Activated CD4-positive, alpha-beta memory T cell treated with anti-CD3 and anti-CD28 coated beads, Interleukin-2, amount 10 ng/mL, durations not matched to agents 7 days and 5 days (primary cell): ENCODE results near the gene SYPL1. TPM values are rescaled to one million over a fixed set of nuclear protein-coding genes. Genes with fewer than 3 reads are reported as not detected.

ENCODE experiments used
- CTCF ChIA-PET: fragments of 350-600 bp; sonication (Branson Sonifier 250); formaldehyde crosslinking; loops from one replicate; lab custom pipeline; 2021; ENCODE audit warnings: antibody characterized with exemption, inconsistent platforms; lab: Charles Lee
- POLR2A ChIA-PET: fragments of 350-600 bp; sonication (Branson Sonifier 250); formaldehyde crosslinking; loops from one replicate; lab custom pipeline; 2021; ENCODE audit warnings: antibody characterized with exemption; lab: Charles Lee
- DNase-seq: peaks from one replicate; pipeline ENCODE4 v3.0.0-alpha.2; 2020
- H3K27ac Mint-ChIP-seq: one replicate; pipeline ENCODE4 v1.8.0; 2021; ENCODE audit warnings: mild to moderate bottlenecking, mixed read lengths
- H3K27me3 Mint-ChIP-seq: one replicate; pipeline ENCODE4 v1.8.0; 2021; ENCODE audit warnings: mixed read lengths
- H3K36me3 Mint-ChIP-seq: one replicate; pipeline ENCODE4 v1.8.0; 2021; ENCODE audit warnings: low read depth, mixed read lengths
- H3K4me1 Mint-ChIP-seq: one replicate; pipeline ENCODE4 v1.8.0; 2021; ENCODE audit warnings: mixed read lengths
- H3K4me3 Mint-ChIP-seq: one replicate; pipeline ENCODE4 v1.8.0; 2021; ENCODE audit warnings: mild to moderate bottlenecking, mixed read lengths
- H3K9me3 Mint-ChIP-seq: one replicate; pipeline ENCODE4 v1.8.0; 2021; ENCODE audit warnings: mixed read lengths
- total RNA-seq, 2 experiments: library from RNA; stranded (reverse); gene quantifications; one replicate each; pipeline ENCODE4 v1.2.3, GENCODE V29; 2021

The SYPL1 gene
- total RNA-seq, 2 experiments from 2014 or later = 37.5 to 38.8 TPM

DNA sequence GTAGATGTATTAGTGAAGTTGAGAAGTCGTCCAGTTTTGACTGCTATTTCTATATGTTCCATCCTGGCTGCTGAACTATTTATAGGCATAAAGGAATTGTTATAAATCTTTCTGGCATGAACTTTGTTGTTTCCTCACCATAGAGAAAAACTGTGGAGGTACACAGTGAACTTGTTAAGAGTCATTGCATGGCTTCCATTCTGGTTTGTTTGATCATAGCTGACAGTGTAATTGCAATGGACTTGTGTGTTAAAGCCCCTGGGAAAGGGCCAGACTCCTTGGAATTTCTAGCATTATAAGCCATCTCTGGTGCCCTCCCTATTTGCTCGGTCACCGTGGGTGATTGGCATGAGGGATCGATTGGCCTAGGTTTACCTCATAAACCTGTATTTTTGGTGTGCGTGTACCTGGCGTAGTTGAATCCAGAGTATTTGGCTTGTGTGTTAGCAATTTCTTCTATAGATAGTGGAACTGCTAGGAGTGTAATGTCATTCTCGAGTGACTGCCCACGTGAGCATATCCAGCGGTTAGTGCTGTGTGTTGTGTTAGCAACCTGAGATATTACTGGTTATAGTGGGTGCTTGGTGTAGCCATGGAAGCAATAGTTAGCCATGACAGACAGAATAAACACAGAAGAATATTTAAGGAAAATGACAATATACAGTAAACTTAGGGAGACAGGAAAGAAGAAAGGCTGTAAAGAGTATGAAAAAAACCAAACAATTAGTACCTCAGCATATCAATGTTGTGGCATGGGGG lies 5.9 kb upstream of the SYPL1 start:
- POLR2A ChIA-PET = no interaction called here
- Mint-ChIP-seq H3K27me3 (peaks cover 8% of the 10 kb centered on the region), H3K9me3 (no peaks in the 10 kb centered on the region), H3K27ac (no peak overlapping the region), H3K36me3 (no peaks in the 10 kb centered on the region), H3K4me3 (no peak overlapping the region), H3K4me1 (peaks cover 11% of the 10 kb centered on the region)
- no peak for DNase-seq
- CTCF ChIA-PET = interaction anchor here (0.6 kb wide), 1 partner anchor 29 kb away, joined by 5 read pairs; no protein-coding TSS in a partner anchor

- Mint-ChIP-seq H3K27ac (no peak overlapping the region), H3K4me3 (no peak overlapping the region), H3K4me1 (peaks cover 18% of the 10 kb centered on the region), H3K36me3 (no peaks in the 10 kb centered on the region), H3K9me3 (no peaks in the 10 kb centered on the region), H3K27me3 (peaks cover 2% of the 10 kb centered on the region)
- DNase-seq = no peak
- ChIA-PET POLR2A (interaction anchor here (0.5 to 1.2 kb wide), 3 partner anchors 9 to 44 kb away, joined by 3 to 4 read pairs (median 3); no protein-coding TSS in a partner anchor), CTCF (no interaction called here)
These were observed 4.1 kb upstream of the SYPL1 start for GRCh38 chr7:106116161-106116704.

DNA sequence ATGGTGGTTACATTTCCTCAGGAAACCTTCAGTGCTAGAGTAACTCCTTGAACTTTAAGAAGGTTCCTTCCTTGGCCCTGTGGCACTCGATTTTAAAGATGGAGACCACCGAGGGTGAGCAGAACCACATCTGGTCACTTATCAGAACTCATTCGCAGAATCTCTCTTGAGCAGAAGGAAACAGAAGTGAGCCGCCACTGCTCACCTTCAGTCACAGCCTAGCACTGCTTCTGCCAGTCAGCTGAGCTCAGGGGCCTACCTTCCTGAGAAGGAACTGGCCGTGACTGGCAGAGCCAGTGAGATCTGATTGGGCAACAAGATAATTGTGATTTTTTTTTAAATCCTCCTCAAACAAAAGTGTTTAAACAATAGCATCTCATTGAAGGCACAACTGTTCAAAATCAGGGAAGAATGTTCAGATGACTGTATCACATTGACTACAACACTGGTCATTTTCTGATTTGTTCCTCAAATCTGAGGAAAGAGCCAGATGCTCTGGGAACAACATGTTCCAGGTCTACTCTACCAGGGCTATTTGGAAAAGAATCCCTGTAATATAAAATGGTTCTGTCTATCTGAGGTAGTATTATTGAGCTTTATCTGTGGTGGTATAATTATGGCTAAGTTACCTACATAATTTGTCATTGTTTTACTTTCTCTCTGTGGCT lies 2.7 kb upstream of the SYPL1 start:
- H3K9me3 Mint-ChIP-seq = no peaks in the 10 kb centered on the region
- H3K27ac Mint-ChIP-seq = no peak overlapping the region
- CTCF ChIA-PET = interaction anchor here (1.2 kb wide), 1 partner anchor 57 kb away, joined by 3 read pairs; no protein-coding TSS in a partner anchor
- H3K4me3 Mint-ChIP-seq = no peak overlapping the region
- H3K36me3 Mint-ChIP-seq = peaks cover 5% of the 10 kb centered on the region
- POLR2A ChIA-PET = interaction anchor here (7.2 kb wide), 1 partner anchor 43 kb away, joined by 93 read pairs; no protein-coding TSS in a partner anchor
- H3K27me3 Mint-ChIP-seq = peaks cover 11% of the 10 kb centered on the region
- no peak for DNase-seq
- peaks cover 30% of the 10 kb centered on the region for H3K4me1 Mint-ChIP-seq

GRCh38 chr7:106112972-106113421 lies 885 bp upstream of the SYPL1 start:
- H3K4me1 Mint-ChIP-seq = peaks cover 45% of the 10 kb centered on the region
- H3K27ac Mint-ChIP-seq = peak overlapping the region; percentile 85
- no peak for DNase-seq
- no peaks in the 10 kb centered on the region for H3K9me3 Mint-ChIP-seq
- H3K4me3 Mint-ChIP-seq = peak overlapping the region; percentile 82
- H3K36me3 Mint-ChIP-seq = peaks cover 13% of the 10 kb centered on the region
- peaks cover 14% of the 10 kb centered on the region for H3K27me3 Mint-ChIP-seq
- ChIA-PET CTCF (interaction anchor here (0.9 to 4.0 kb wide), 3 partner anchors 13 to 41 kb away, joined by 4 to 14 read pairs (median 5); no protein-coding TSS in a partner anchor), POLR2A (interaction anchor here (0.9 to 7.2 kb wide), 7 partner anchors 10 to 171 kb away, joined by 3 to 93 read pairs (median 12); partner anchors contain the start of gene NAMPT)

DNA sequence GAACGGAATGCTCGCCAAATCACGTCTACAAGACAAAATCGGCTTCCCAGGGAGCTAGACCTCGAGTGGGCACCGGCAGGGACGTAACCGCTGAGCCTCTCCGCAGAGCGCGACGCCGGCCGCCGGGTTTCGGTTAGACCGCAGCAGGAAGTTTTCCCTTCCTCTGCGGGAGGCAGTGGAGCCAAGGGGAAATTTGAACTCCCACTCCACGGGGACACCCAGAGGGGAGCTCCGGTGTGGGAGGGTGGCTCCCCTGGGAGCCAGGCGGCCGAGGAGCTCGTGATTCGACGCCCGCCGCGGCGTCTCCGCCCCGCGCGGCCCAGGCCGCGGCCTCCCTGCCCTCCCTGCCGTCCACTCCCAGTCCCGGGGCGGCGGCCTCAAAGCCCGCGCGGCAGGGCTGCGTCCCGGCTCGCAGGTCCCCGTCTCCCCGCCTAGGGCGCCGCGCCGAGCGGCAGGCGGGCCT lies 426 bp downstream of the SYPL1 start:
- Mint-ChIP-seq H3K4me1 (peaks cover 45% of the 10 kb centered on the region), H3K4me3 (peak overlapping the region; percentile 82), H3K27ac (peak overlapping the region; percentile 85), H3K36me3 (peaks cover 13% of the 10 kb centered on the region), H3K27me3 (peaks cover 14% of the 10 kb centered on the region), H3K9me3 (no peaks in the 10 kb centered on the region)
- peak; percentile 48 for DNase-seq
- CTCF ChIA-PET = interaction anchor here (0.8 to 4.0 kb wide), 6 partner anchors 8 to 1154 kb away, joined by 3 to 14 read pairs (median 4); no protein-coding TSS in a partner anchor
- POLR2A ChIA-PET = interaction anchor here (0.6 to 7.2 kb wide), 16 partner anchors 9 to 1171 kb away, joined by 3 to 93 read pairs (median 5); partner anchors contain the start of genes HBP1 and NAMPT

- peak overlapping the region; percentile 75 for H3K4me3 Mint-ChIP-seq
- CTCF ChIA-PET = interaction anchor here (1.0 to 4.0 kb wide), 4 partner anchors 33 to 1154 kb away, joined by 3 to 14 read pairs (median 8); no protein-coding TSS in a partner anchor
- H3K4me1 Mint-ChIP-seq = peaks cover 45% of the 10 kb centered on the region
These were observed 1.0 kb downstream of the SYPL1 start for GRCh38 chr7:106110885-106111654.

DNA sequence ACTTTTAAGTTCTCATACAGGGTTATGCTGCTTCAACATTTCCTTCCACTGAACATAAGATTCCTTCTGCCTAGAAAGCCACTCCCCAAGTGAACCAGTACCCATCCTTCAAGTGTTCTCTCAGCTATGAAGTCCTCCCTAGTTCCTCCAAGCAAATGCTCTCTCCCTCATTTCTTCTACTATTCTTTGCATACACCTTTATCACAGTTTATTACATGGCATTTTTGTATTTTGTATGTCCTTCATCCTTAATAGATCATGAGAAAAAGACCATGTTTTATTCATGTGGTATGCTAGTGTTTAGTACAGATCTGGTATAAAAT lies 1.9 kb downstream of the SYPL1 start:
- H3K4me1 Mint-ChIP-seq = peaks cover 42% of the 10 kb centered on the region
- no peaks in the 10 kb centered on the region for H3K9me3 Mint-ChIP-seq
- CTCF ChIA-PET = interaction anchor here (4.0 kb wide), 1 partner anchor 43 kb away, joined by 14 read pairs; no protein-coding TSS in a partner anchor
- peaks cover 13% of the 10 kb centered on the region for H3K36me3 Mint-ChIP-seq
- POLR2A ChIA-PET = interaction anchor here (0.7 to 7.2 kb wide), 2 partner anchors 38 to 1593 kb away, joined by 3 to 93 read pairs; no protein-coding TSS in a partner anchor
- DNase-seq = no peak
- peak overlapping the region; percentile 6 for H3K4me3 Mint-ChIP-seq
- H3K27me3 Mint-ChIP-seq = peaks cover 14% of the 10 kb centered on the region
- no peak overlapping the region for H3K27ac Mint-ChIP-seq

More at GRCh38 chr7:106110885-106111654, 1.0 kb downstream of the SYPL1 start:
- no peaks in the 10 kb centered on the region for H3K9me3 Mint-ChIP-seq
- H3K27me3 Mint-ChIP-seq = peaks cover 14% of the 10 kb centered on the region
- peaks cover 13% of the 10 kb centered on the region for H3K36me3 Mint-ChIP-seq
- POLR2A ChIA-PET = interaction anchor here (0.6 to 7.2 kb wide), 15 partner anchors 8 to 1592 kb away, joined by 3 to 93 read pairs (median 6); partner anchors contain the start of gene NAMPT
- DNase-seq = no peak
- peak overlapping the region; percentile 11 for H3K27ac Mint-ChIP-seq

GRCh38 chr7:106109521-106110237 lies 2.4 kb downstream of the SYPL1 start:
- H3K36me3 Mint-ChIP-seq = peaks cover 13% of the 10 kb centered on the region
- H3K27me3 Mint-ChIP-seq = peaks cover 14% of the 10 kb centered on the region
- H3K4me1 Mint-ChIP-seq = peaks cover 42% of the 10 kb centered on the region
- POLR2A ChIA-PET = interaction anchor here (0.6 to 7.2 kb wide), 2 partner anchors 9 to 38 kb away, joined by 3 to 93 read pairs; no protein-coding TSS in a partner anchor
- CTCF ChIA-PET = no interaction called here
- no peak overlapping the region for H3K4me3 Mint-ChIP-seq
- no peaks in the 10 kb centered on the region for H3K9me3 Mint-ChIP-seq
- H3K27ac Mint-ChIP-seq = no peak overlapping the region
- no peak for DNase-seq

- peaks cover 14% of the 10 kb centered on the region for H3K36me3 Mint-ChIP-seq
- peaks cover 14% of the 10 kb centered on the region for H3K27me3 Mint-ChIP-seq
- H3K27ac Mint-ChIP-seq = no peak overlapping the region
- no peaks in the 10 kb centered on the region for H3K9me3 Mint-ChIP-seq
- no peak for DNase-seq
- no peak overlapping the region for H3K4me3 Mint-ChIP-seq
- H3K4me1 Mint-ChIP-seq = peaks cover 39% of the 10 kb centered on the region
- CTCF ChIA-PET = no interaction called here
- POLR2A ChIA-PET = interaction anchor here (7.2 kb wide), 1 partner anchor 37 kb away, joined by 93 read pairs; no protein-coding TSS in a partner anchor
These were observed 3.1 kb downstream of the SYPL1 start for GRCh38 chr7:106108991-106109390.

GRCh38 chr7:106104721-106105260 lies 7.3 kb downstream of the SYPL1 start:
- Mint-ChIP-seq H3K27ac (no peak overlapping the region), H3K4me1 (peaks cover 30% of the 10 kb centered on the region), H3K36me3 (peaks cover 20% of the 10 kb centered on the region), H3K4me3 (no peak overlapping the region), H3K27me3 (peaks cover 3% of the 10 kb centered on the region), H3K9me3 (no peaks in the 10 kb centered on the region)
- DNase-seq = no peak
- POLR2A ChIA-PET = interaction anchor here (1.6 kb wide), 1 partner anchor 47 kb away, joined by 3 read pairs; no protein-coding TSS in a partner anchor
- CTCF ChIA-PET = interaction anchor here (1.3 to 1.6 kb wide), 2 partner anchors 7 to 33 kb away, joined by 3 to 5 read pairs; partner anchors contain the start of gene SYPL1
